HG03558 (cell line): ENCODE measurements around the gene SSBP4.

Experiments used
- ATAC-seq: cut with Tn5 transposase; IDR thresholded peaks from one replicate; pipeline ENCODE4 v1.9.1; 2021; ENCODE audit warnings: moderate number of reproducible peaks; ENCODE audit not compliant: unreplicated experiment; ENCODE audit errors: extremely low read depth

Gene SSBP4

GRCh38 chr19:18441804-18442788 is 22.9 kb downstream of the SSBP4 start:
- ATAC-seq, result no peak

DNA sequence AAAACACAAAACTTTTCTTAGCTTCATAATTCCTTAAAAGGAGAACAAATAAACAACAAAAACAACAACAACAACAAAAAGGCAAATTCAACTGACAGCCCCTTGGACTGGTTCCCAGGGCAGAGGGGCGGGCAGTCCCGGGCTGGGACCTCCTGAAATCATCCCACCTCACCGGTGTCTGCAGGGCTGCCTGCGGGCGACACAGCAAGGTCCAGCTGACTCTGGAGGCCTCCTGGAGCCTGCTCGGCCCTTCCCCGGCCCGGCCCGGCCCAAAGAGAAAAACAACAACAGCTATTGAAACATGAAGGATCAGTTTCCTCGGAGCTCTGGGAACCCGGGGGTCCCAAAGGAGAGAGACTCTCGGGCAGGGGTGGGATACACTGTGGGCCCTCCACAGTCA is 23.7 kb downstream of the SSBP4 start:
- ATAC-seq, result no peak

- ATAC-seq, result no peak
These were observed 24.2 kb downstream of the SSBP4 start for GRCh38 chr19:18443406-18443805.

DNA sequence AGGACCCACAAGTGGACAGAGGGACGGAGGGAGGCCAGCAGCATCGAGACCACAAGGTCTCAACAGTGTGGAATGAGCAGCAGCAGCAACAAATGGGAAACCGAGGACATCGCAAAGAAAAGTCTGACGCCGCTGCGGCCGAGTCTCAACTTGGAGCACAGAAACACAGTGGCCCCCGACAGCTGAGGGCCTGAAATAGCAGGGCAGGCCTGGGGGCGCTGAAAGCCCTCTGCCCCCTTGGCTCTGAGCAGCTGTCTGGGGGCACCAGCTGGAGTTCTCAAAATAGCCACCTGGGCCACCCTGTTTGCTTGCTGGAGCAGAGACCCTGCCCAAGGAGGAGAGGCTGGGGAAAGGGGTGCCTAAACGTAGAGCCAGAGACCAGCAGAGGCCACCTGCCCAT is 24.6 kb downstream of the SSBP4 start:
- ATAC-seq, result no peak

GRCh38 chr19:18444513-18444912 is 25.3 kb downstream of the SSBP4 start:
- no peak for ATAC-seq

- ATAC-seq, result no peak
These were observed 26.2 kb downstream of the SSBP4 start for GRCh38 chr19:18445262-18445948.

DNA sequence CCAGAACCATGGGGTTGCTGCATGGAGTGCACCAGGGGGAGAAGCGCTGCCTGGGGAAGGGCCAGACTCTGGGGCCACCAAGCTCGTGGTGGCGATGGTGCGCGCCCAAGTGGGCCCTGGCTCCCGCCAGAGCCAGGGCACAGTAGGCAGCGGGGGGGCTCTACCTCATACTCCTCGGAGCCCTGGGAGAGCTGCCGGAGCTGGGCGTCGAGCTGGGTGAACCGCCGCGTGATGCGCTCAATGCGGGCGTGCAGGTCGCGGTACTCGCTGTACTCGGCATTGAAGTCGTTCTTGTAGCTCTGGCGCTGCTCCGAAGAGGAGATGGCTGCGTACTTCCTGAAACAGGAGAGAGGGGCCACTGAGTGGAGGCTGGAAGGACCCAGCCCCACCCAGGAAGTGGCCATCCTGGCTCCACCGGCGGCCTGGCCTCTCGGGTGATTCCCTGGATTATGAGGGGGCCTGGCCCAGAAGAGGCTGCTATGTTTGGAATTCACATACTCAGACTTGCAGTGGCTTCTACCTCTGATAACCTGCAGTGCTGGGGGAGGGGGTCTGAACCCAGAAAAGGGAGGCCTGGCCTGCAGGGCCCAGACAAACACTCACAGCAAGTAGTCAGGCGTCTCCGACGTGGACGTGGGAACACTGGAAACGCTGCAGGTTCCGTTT is 27.1 kb downstream of the SSBP4 start:
- no peak for ATAC-seq

- ATAC-seq, result no peak
These were observed 27.7 kb downstream of the SSBP4 start for GRCh38 chr19:18446811-18447359.

- no peak for ATAC-seq
These were observed 30.4 kb downstream of the SSBP4 start for GRCh38 chr19:18449552-18449951.

DNA sequence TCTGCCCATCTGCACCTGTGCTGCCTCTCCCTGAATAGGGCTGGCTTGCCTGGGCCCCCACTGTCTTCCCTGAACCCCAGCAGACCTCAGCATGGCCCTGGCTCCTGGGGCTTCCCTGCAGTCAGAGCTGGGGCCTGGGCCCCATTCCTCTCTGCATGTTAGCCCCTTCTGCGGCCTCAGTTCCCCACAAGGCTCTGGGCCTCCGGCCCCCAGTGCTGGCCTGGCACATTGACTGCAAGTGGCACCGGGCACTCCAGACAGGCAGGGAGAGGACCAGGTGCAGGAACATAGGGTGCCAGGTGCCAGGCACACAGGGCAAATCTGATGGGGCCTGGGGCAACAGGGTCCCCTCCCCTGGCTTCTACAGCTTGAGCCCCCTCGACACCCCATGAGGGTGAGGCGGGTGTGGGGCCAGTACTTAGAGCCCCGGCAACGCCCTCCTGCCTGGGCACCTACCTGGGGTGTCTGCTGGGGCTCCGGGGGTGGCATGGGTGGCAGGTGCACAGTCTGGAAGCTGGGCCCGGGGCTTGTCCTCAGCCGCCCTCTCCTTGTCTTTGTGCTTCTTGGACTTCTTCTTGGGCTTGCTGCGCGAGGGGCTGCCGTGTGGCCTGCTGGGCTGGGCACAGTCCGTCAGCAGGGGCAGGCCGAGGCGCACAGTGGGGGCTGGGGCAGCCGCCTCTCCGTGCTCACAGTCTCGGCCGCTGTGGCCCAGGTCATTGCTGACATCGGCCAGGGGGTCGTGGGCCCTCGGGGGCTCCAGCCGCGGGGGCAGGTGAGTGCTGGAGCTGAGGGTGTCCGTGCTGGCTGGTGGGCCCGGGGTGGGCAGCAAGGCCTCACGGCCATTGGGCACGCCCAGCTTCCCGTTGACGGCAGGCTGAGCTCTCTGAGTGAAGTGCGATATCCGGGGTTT is 31.1 kb downstream of the SSBP4 start:
- ATAC-seq, result no peak

DNA sequence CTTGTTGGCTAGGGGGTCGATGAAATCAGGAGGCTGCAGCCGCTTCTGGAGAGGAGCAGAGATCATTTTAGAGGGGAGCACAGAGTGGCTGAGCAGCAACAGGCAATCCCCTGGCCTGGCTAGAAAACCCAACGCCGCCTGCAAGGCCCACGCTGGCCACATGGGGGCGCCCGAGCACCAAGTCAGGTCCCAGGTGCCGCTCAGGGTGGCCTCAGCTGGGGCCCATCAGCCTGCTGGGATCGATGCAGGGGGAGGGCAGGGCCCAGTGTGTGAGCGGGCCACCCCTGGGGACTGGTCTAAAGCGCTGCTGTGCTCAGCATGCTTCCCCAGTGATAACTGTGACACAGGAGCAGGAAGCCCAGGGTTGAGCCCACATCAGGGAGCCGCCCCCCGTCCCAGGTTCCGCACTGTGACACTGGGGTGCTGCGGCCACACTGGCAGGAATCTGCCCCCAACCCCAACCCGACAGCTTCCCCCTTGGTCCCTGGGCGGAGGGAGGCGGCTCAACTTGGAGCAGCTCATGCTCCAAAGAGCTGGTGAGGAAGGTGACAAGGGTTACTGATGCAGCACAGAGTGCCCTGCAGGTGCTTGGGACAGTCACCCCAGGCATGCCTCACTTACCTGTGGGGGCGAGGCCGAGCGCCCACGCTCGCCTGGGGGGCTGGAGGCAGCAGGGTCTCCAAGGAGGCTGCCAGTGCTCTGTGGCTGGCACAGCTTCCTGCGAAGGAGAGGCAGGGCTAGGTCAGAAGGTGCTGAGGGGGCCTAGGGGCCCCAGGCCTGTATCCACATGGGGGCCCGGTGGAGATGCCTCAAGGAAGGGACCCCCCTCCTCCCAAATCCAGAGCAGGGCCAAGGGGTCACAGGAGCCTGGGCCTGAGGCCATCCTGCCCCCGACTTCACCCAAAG is 32.0 kb downstream of the SSBP4 start:
- no peak for ATAC-seq

- ATAC-seq, result no peak
These were observed 33.2 kb downstream of the SSBP4 start for GRCh38 chr19:18452386-18452785.

GRCh38 chr19:18453269-18454024 is 34.2 kb downstream of the SSBP4 start:
- no peak for ATAC-seq

- no peak for ATAC-seq
These were observed 37.1 kb downstream of the SSBP4 start for GRCh38 chr19:18456279-18456678.

- ATAC-seq, result no peak
These were observed 37.8 kb downstream of the SSBP4 start for GRCh38 chr19:18456974-18457373.

- ATAC-seq, result no peak
These were observed 38.5 kb downstream of the SSBP4 start for GRCh38 chr19:18457483-18458331.

- no peak for ATAC-seq
These were observed 41.7 kb downstream of the SSBP4 start for GRCh38 chr19:18460900-18461299.
